HG03196 (cell line): ENCODE data around the gene PCGF1.
A peak's percentile ranks its signal among the peaks of the same experiment; 100 is the strongest.

ENCODE experiments used
- ATAC-seq: cut with Tn5 transposase; IDR thresholded peaks from one replicate; pipeline ENCODE4 v1.9.1; 2021; ENCODE audit not compliant: unreplicated experiment

The PCGF1 gene

GRCh38 chr2:74537140-74537539 lies 29.6 kb upstream of the PCGF1 start:
- ATAC-seq, result no peak

- no peak for ATAC-seq
These were observed 28.9 kb upstream of the PCGF1 start for GRCh38 chr2:74536166-74536950.

GRCh38 chr2:74535440-74535965 lies 28.0 kb upstream of the PCGF1 start:
- no peak for ATAC-seq

- ATAC-seq, result no peak
These were observed 26.9 kb upstream of the PCGF1 start for GRCh38 chr2:74534411-74534810.

GRCh38 chr2:74533464-74533863 lies 26.0 kb upstream of the PCGF1 start:
- ATAC-seq, result no peak

GRCh38 chr2:74532222-74532621 lies 24.7 kb upstream of the PCGF1 start:
- ATAC-seq, result no peak

- ATAC-seq, result no peak
These were observed 24.2 kb upstream of the PCGF1 start for GRCh38 chr2:74531666-74532065.

- ATAC-seq, result peak; percentile 29
These were observed 23.0 kb upstream of the PCGF1 start for GRCh38 chr2:74530239-74531187.

- ATAC-seq, result peak; percentile 76
These were observed 22.1 kb upstream of the PCGF1 start, which contains the start of the genes AUP1 and HTRA2 for GRCh38 chr2:74529357-74530238. TSS of gene AUP1 (minus strand) at chr2:74529706. CDS start at chr2:74529629, 77 bp downstream. TSS of gene HTRA2 (plus strand) at chr2:74529933. CDS start at chr2:74530007, 74 bp downstream.

- ATAC-seq, result peak; percentile 7
These were observed 21.3 kb upstream of the PCGF1 start for GRCh38 chr2:74528600-74529356.

GRCh38 chr2:74527741-74528140 lies 20.2 kb upstream of the PCGF1 start:
- ATAC-seq, result no peak

- no peak for ATAC-seq
These were observed 19.2 kb upstream of the PCGF1 start for GRCh38 chr2:74526649-74527230.

GRCh38 chr2:74525717-74526648 lies 18.5 kb upstream of the PCGF1 start, which contains the start of gene DQX1:
TSS of gene DQX1 (minus strand) at chr2:74526231. CDS start at chr2:74525729, 502 bp downstream.
- ATAC-seq, result no peak

GRCh38 chr2:74524955-74525716 lies 17.6 kb upstream of the PCGF1 start:
- no peak for ATAC-seq

- ATAC-seq, result no peak
These were observed 16.5 kb upstream of the PCGF1 start for GRCh38 chr2:74524005-74524404.

GRCh38 chr2:74522516-74522915 lies 15.0 kb upstream of the PCGF1 start:
- ATAC-seq, result no peak

GRCh38 chr2:74516650-74517049 lies 9.2 kb upstream of the PCGF1 start:
- no peak for ATAC-seq
